KBM-7 (cell line): Measurements from ENCODE around the gene MYBL2.
"Not testable (repeated sequence)": the region's sequence is repeated elsewhere in the genome, so short reads cannot be mapped to it uniquely, and the experiment has no call there.

Source experiments
- DNase-seq: peaks from one replicate; pipeline ENCODE4 v3.0.0-alpha.2; 2015
- in situ Hi-C: fragments of 300-500 bp; cut with MboI; formaldehyde crosslinking; loops from 2 replicates; pipeline ENCODE4 v1.14.3; 2020; ENCODE audit warnings: low sequenced_read_pairs, low pct_unique_long_range_greater_than_20kb, mixed read lengths

Gene MYBL2

GRCh38 chr20:43666376-43667328 is at the start of gene MYBL2:
Gene MYBL2 (plus strand): TSS chr20:43667114. CDS start chr20:43667284, 170 bp downstream.
- peak; percentile 57 for DNase-seq
- in situ Hi-C loops, result no loop called here

GRCh38 chr20:43631598-43631997 is 35.3 kb upstream of the MYBL2 start:
- DNase-seq, result no peak
- in situ Hi-C loops, result no loop called here

- in situ Hi-C loops, result no loop called here
- no peak for DNase-seq
Observed at GRCh38 chr20:43636429-43636828, 30.5 kb upstream of the MYBL2 start.

GRCh38 chr20:43642548-43642947 is 24.4 kb upstream of the MYBL2 start:
- no peak for DNase-seq
- in situ Hi-C loops, result no loop called here

GRCh38 chr20:43650997-43651525 is 15.9 kb upstream of the MYBL2 start:
- in situ Hi-C loops, result no loop called here

DNA sequence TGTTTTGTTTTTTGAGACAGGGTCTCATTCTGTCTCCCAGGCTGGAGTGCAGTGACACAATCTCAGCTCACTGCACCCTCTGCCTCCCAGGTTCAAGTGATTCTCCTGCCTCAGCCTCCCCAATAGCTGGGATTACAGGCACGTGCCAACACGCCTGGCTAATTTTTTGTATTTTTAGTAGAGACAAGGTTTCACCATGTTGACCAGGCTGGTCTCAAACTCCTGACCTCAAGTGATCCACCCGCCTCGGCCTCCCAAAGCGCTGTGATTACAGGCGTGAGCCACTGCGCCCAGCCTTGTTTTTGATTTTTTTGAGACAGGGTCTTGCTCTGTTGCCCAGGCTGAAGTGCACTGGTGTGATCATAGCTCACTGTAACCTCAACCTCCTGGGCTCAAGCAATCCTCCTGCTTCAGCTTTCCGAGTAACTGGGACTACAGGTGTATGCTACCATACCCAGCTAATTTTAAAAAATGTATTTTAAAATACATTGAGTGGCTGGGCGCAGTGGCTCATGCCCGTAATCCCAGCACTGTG is 15.2 kb upstream of the MYBL2 start:
- in situ Hi-C loops, DNase-seq: not testable (repeated sequence)

More at GRCh38 chr20:43650997-43651525, 15.9 kb upstream of the MYBL2 start:
- no peak for DNase-seq

- in situ Hi-C loops, result no loop called here
- no peak for DNase-seq
Observed at GRCh38 chr20:43653966-43654365, 12.9 kb upstream of the MYBL2 start.

DNA sequence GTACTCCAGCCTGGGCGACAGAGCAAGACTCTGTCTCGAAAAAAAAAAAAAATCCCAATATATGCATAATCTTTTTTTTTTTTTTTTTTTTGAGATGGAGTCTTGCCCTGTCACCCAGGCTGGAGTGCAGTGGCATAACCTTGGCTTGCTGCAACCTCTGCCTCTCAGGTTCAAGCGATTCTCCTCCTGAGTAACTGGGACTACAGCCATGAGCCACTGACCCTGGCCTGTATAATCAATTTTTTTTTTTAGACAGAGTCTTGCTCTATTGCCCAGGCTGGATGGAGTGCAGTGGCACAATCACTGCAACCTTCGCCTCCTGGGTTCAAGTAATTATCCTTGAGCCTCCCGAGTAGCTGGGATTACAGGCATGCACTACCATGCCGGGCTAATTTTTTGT is 11.7 kb upstream of the MYBL2 start:
- in situ Hi-C loops, DNase-seq: not testable (repeated sequence)

GRCh38 chr20:43655937-43656336 is 11.0 kb upstream of the MYBL2 start:
- in situ Hi-C loops, result no loop called here
- no peak for DNase-seq

- in situ Hi-C loops, result no loop called here
- DNase-seq, result no peak
Observed at GRCh38 chr20:43658069-43658722, 8.7 kb upstream of the MYBL2 start.

GRCh38 chr20:43658723-43659419 is 8.0 kb upstream of the MYBL2 start:
- in situ Hi-C loops, result no loop called here
- peak; percentile 51 for DNase-seq

- in situ Hi-C loops, result no loop called here
- DNase-seq, result no peak
Observed at GRCh38 chr20:43662943-43663655, 3.8 kb upstream of the MYBL2 start.

- in situ Hi-C loops, result no loop called here
- no peak for DNase-seq
Observed at GRCh38 chr20:43665466-43666176, 1.3 kb upstream of the MYBL2 start.

DNA sequence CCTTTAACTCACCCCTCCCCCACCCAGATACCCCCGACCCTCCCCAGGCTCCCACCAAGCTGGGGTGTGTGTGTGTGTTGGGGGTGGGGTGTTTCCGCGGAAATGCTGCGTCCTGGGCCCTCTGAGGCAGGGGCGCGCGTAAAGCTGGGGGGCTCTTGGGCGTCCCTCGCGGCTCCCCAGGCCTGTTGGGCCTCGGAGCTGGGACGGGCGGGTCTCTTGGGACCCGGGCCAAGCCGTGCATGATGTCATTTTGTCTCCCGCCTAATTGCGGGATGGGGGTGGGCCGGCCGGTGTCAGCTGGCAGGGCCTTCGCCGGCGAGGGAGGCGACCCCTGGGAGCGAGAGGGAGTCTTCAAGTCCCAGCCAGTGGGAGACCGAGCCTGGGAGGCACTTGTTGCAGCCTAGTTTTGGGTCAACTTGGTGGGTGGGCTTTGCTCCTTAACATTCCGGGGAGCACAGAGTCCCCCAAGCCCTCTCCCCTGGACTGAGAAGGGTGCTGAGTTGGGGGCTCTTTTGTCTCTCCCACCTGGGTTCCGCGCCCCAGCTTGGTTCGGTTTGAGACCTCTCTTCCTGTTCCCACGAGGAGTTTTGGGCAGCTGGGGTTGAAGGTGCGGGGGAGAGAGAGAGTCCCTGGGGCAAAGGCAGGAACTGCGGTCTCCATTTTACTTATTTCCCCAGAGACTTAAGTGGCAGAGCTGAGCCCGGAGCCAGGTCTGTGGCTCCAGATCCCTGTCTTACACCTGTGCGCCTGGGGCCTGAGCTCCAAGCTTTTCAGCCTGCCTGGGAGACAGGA is 623 bp downstream of the MYBL2 start:
- in situ Hi-C loops, result no loop called here

GRCh38 chr20:43669332-43669731 is 2.4 kb downstream of the MYBL2 start:
- in situ Hi-C loops, result no loop called here
- no peak for DNase-seq

More for the DNA sequence above, 623 bp downstream of the MYBL2 start:
- DNase-seq, result peak; percentile 55

DNA sequence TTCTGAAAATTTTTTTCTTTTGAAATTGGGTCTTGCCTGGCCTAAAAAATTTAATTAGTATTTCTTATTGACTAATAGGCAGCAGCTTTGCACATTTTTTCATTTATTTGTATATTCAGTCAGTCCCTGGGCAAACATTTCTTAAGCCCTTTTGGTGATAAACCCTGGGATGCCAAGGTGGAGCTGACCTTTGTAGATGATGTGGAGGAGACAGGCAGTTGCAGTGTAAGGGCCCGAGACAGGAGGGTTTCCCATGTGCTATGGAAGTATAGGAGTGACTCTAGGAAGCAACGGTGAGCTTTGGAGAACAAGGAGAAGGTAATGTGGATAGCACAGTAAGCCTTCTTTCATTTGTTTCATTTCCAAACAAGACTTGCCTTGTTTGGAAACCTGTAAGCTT is 3.5 kb downstream of the MYBL2 start:
- DNase-seq, result no peak
- in situ Hi-C loops, result no loop called here

- no peak for DNase-seq
- in situ Hi-C loops, result loop anchor here (25.0 kb wide), 1 partner anchor 214 kb away; the partner anchor contains the start of gene SRSF6
Observed at GRCh38 chr20:43676368-43676767, 9.5 kb downstream of the MYBL2 start.
